HG03521 (cell line): ENCODE measurements around the gene CCDC33.

Experiments used
- ATAC-seq: cut with Tn5 transposase; IDR thresholded peaks from one replicate; pipeline ENCODE4 v1.9.1; 2021; ENCODE audit warnings: mild to moderate bottlenecking, moderate library complexity; ENCODE audit not compliant: unreplicated experiment

Gene CCDC33

DNA sequence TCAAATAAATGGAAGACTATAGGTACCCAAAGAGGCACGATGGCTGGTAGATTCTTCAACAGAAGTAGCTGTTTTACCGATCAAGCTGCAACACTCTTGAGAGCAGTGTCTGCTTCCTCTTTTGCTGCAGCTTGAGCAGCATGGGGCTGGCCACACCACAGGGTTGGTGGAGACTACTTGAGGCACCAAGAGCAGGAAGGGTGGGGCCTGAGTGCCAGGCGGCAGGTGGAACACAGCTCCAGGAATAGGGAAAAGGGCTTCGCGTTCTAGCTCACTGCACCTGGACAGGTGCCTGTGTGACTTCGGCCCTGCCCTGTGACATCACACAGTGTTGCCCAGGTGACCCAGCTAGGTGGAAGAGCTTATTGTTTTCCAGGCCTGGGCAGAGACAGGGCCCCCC lies at the start of gene CCDC33:
Gene CCDC33 (plus strand): TSS at position 365 of the 400 bp plus-strand sequence. CDS start 394 bp downstream, outside the sequence.
- no peak for ATAC-seq

DNA sequence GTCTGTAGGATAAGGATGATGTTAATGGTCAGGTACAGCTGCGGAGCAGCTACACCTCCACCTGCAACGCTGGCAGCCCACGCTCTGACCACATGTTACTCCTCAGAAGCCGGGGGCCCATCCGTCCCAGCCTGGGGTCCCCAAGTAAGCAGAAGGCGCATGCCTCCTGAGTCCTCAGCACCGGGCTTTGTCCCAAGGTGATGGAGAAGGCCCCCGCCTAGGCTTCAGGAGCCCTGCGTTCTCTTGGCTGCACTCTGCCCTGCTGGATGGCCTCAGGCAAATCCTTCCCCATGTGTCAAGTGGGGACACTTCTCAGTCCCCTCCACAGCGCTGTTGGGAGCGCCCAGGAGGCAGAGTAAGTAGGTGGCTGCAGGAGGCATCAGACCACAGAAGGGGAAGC lies 47.9 kb upstream of the CCDC33 start:
- no peak for ATAC-seq

DNA sequence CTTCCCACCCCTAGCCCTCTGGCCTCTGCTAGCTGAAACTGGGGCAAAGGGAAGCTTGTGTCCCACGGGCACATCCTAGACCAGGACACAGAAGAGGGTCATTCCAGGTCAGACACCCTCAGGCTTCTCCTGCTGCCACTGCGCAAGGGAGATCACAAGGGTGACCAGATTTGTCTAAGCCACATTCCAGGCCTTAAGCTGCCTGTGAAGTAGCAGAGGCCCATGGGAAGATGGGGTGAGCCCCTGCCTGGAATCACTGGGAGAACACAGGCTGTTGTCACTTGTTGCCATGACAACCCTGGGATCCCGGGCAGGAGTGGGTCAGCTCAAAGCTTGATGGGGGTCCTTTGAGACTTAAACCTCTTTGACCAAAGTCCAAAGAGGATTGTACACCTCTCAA lies 44.3 kb upstream of the CCDC33 start:
- ATAC-seq, result no peak

DNA sequence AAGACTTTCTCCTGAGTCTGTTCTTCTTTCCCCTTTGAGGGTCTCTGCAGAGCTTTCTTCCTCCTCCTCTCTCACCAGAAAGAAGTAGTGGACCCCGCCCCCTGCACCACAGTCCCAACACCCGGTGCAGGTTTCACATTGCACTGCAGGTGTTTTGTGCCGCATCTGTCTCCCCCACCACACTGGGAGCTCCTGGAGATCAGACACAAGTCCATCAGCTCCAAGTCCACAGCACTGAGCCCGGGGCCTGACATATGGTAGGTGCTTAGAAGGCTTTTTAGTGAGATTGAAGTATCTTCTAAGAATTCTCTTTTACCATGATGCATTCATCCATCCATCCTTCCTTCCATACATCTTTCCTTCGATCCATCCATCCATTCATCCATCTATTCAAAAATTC lies 43.4 kb upstream of the CCDC33 start:
- no peak for ATAC-seq

DNA sequence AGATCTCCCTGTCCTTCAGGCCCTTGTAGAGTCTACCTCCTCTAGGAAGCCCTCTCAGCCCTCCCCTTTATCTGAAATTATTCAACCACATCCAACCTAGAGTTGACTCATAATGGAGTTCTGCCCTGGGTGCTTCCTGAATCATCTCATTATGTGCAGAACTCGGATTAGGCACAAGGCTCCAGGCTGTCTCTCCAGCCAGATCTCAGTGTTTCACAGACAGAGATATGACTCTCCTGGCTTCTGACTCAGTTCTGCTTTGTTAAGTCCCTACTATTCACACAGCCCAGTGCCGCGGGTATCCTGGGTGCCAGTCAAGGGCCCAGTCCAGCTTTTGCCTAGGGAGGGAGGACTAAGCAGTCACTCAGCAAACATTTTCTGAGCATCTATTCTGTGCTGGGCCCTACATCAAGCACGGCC lies 42.8 kb upstream of the CCDC33 start:
- ATAC-seq, result no peak

DNA sequence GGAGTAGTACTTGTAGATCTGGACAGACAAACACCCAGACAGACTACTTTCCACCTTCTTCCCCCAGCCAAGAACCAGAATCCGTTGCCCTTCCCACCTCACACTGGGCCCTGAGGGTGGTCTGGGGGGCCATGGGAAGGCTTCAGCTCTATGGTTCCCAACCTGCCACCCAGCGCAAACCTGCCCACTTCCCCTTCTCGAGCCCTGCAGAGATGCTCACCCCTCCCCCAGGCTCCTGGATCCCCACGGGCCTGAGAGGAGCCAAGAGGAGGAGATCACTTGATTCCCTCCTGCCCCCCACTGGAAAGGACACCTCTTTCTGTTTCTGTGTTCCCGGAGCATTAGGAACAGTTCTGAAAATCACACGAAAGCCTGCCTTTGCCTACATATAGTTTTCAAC lies 42.2 kb upstream of the CCDC33 start:
- ATAC-seq, result no peak

DNA sequence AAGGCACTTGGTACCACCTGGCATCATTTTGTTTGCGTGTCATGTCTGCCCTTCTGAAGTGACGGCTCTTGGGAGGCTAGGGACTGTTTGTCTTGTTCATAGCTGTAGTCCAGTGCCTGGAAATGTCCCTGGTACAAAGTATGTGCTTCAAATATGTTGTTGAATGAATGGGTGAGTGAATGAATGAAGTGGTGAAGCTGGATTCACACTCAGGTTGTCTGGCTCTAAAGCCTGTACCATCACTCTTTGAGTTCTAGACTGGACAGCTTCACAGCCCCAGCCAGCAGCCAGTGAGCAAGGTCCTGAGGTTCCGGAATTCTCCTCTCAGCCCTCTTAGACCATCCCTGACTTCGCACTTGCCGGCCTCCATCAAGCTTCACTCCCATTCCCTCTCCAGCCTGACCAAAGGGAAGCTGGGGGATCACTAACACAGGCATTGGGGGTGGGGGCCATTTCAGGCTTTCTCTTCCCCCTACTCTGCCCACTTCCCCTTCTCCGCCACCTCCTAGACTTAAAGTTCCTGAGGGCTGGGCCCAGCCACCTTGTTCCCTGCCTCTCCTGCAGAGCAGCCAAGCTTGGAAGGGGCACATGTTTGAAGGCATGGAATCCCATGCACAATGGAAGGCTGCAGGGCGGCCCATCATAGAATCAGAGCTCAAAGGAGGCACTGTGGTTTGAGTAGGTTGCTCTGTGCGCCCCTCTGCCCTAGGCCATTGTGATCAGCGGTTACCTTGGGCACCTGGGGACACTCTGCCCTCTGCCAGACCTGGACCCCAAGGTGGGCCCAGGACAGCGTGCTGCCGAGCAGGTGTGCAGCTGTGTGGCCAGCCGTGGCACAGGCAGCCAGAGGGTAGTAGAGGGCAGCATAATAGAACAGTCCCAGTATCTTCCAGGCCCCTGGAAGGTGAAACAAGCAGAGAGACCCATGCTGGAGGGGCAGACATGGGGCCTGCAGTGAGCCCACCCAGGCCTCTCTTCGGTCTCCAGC lies 41.3 kb upstream of the CCDC33 start:
- ATAC-seq, result no peak

DNA sequence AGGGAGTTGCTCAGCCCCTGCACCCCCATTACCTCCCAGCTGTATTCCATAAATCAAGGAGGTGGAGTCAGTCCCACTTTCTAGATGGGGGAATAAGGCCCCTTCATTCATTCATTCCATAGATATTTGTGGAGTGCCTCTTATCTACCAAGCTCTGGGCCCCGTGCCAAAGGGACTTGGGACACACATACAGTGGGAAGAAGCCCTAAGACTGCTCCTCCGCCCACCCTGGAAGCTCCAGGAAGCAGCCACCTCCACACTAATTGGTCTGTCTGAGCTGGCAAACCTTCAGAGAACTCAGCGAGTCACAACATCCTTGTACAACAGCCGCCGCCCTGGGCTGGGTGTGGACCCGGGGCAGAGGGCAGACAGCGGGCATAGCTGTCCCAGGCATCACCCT lies 40.0 kb upstream of the CCDC33 start:
- ATAC-seq, result no peak

DNA sequence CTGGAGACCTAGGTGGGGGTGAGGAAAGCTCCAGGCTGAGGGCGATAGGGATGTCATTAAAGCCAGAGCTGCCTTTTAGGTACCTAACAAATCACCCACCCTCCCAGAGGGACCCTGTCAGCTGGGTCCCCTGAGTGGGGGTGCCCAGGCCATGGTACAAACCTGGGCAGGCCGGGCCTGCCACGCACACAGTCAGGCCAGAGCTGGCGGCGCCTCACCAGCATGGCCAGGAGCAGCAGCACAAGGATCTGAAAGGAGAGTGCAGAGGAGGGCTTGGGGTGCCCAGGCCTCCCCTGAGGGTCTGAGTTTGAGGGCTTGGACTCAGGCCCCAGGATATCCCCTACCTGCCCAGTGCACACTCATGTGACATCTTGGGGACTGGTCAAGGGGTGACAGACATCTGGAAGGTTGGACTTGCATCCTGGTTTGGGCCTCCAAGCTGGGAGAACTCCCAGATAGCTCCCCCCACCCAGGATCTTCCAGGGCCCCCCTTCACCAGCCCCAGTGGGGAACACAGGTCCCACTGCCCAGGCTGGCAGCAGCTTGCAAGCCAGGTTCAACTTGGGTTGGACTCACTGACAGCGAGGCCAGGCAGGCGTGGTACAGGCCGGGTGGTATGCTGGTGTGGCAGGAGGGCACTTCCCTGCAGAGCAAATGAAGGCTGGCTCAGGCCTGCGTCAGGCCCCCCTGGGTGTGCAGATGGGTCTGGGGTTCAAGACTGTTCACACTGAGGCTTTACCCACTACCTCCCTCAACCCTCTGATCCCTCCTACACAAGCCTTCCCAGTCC lies 38.8 kb upstream of the CCDC33 start:
- ATAC-seq, result no peak

DNA sequence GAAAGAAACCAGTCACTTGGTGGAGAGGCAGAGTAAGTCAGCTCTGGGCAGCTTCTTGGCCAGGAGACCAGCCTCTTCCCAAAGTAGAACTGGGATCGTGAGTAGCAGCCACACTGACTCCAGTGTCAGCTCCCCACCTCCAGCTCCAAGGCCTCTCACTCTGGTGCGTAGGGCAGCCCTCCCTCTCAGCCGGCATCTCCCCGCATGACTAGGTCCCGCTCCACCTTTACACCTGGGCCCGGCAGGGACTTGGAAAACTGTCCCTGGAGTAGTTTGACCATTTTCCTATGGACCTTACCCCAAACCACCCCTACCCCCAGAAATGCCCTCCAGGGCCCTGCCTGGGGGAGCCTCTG lies 36.9 kb upstream of the CCDC33 start:
- ATAC-seq, result no peak

DNA sequence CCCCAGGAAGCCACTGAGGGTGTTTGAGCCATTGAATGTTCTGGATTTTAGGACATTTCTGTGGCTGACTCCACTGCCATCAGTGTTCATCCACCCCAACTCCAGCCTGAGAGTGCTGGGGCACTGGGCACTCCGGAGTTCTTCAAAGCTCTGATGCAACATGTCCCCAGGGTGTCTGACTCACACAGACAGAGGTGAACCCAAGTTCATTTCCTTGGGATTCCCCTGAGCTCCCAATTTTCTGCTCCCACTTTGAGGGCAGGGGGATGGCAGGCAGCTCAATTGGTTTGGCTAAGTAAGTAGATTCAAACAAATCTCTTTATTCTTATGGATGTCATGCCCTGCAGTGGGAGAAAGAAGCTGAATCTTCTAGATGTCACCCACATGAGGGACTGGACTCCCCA lies 35.7 kb upstream of the CCDC33 start:
- no peak for ATAC-seq

DNA sequence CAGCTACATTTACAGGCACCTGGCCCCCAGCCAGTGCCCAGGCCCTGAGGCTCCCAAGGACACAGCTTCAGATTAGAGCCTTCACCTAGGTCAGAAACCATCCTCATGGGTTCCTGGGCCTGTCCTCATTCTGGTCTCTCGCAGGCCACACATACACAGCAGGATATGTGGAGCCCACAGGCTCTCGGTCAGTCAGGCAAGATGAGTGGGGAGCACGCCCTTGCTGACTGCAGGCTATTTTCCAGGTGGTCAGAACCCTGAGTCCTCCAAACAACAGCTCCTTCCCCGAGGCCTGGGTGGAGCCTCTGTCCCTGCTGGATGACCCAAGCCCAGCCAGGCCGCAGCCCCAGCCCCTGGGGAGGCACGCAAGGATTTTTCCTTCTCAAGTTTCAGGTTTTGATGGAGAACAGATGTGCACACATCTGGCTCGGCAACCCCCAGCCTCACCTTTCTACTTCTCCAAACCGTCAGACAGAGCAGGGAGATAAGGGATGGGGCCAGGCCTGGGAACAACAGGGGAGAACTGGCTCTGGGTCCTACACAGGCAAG lies 35.2 kb upstream of the CCDC33 start:
- no peak for ATAC-seq

DNA sequence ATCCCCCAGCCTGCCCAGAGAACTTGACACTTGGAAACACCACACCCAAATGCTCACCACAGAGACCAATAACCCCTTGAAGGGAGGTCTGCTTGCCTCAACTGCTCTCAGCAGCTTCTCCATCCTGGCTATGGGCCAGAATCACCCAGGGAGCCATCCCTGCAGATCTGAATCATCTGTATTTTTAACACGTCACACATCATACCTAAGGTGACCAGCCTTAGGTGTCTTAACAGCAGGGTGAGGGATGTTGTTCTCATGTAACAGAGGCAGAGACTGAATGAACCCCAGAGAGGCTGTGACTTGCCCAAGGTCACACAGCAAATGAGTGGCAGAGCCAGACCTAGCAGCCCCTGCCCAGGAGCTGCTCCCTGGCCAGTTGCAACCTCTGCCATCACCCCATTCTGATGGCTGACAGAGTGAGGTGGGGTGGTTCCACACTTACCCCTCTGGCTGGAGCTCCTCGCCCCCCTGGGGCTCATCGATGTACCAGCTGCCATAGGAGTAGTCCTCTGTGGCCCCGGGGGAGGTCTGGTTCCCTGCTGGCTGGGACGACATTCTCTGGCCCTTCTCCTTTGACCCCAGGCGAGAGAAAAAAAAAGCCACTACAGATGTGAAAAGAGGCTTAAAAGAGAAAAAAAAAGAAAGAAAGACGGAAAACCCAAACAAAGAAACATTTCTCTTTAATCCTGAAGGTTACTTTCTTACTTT lies 34.3 kb upstream of the CCDC33 start:
- ATAC-seq, result no peak

DNA sequence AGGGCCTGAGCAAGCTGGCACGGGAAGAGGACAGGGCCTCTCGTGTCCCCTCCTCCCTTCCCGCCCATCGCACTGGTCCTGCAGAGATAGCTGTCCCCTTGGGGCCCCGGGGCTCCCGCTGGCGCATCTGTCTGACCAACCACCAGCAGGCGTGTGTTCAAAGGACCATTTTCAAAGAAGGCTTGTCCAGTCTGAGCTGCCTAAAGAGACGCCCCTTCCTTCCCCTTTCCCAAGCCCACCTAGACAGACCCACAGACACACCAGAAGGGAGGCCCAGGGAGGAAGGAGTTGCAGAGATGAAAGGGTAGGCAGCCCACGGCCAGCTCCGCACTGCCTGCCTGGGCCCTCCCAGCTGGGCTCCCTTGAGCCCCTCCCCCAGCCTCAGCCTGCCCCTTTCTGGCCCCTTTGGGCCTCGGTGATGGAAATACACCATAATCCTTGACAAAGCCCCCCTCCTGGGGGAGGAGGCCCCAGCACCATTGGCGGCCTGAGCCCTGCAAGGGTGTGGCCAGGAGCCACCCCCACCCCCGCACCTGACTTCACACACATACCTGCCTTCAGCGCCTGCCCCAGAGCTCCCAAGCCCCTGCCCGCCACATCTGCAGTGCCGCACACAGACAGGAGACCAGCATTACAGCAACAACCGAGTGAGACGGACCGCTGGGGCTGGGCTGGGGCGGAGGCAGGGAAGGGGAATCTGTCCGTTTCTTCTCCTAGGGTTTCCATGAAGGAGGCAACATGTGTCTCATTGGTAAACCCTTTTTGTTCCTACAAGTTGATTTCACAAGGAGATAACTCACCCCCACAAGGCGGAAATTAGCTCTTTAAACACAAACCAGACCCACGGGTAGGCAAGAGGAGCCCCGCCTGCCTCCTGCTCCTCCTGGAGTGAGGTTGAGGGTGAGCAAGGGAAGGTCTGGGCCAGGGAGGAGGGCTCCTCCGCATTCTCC lies 33.4 kb upstream of the CCDC33 start, which contains the start of gene STRA6:
Gene STRA6 (minus strand): TSS at position 336 of the 950 bp plus-strand sequence. CDS start 520 bp downstream, outside the sequence.
- no peak for ATAC-seq

DNA sequence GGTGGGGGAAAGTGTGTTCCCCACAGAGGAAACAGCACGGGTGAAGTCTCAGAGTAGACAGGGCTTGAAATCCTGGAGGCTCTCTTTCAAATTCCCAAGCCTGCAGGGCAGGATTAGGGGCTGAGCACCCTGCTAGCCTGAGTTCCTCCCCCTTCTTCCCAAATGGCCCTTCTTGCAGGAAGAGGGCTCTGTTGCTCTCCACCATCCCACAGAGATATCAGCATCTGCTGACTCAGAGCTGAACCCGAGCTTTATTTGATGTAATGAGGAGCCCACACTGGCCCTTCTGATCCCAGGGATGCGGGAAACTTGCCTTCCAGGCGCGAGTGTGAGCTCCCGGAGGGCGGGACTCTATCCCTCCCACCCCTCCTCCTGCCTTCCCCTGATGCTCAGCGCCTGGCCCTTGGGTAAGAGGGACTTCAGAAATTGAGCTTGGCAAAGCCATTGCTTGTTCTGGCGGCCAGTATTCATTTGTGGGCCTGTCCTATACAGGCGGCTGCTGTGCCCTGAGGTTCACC lies 32.2 kb upstream of the CCDC33 start:
- ATAC-seq, result no peak

DNA sequence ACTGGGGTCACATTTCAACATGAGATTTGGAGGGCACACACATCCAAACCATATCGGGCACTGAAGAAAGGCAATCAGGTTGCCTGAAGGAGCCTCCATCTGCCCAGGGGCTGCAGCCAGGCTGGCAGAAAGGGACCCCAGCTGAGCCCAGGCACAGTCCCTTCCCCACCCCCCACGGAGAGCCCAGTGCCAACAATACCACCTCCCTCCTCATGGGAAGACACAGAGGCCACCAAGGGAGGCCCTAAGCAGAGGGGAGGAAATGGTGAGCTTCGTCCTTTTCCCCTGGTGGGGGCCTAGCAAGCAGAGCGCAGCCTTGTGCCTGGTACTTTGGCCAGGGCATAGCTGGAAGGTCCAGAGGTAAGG lies 30.6 kb upstream of the CCDC33 start:
- ATAC-seq, result no peak

DNA sequence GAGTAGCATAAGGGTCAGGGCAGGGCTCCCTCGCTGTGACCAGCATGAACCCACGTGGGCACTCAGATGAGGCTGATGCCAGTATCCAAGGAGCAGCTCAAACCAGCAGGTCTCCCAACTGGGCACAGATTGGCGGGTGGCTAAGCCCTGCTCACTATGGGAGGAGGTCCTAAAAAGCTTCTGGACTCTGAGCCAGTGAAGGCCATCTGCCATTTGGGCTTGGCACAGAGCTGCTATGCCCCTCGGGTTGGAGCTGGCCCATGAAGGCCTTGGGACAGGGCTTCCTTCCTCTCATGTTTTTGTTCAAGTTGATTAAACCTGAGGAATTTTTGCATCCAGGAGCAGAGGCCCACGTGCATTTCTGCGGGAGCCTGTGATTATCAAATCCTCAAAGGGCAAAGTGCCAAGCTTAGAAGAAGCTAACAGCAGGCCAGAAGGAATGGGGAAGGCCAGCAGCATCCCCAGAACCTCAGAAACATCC lies 29.3 kb upstream of the CCDC33 start:
- ATAC-seq, result no peak

DNA sequence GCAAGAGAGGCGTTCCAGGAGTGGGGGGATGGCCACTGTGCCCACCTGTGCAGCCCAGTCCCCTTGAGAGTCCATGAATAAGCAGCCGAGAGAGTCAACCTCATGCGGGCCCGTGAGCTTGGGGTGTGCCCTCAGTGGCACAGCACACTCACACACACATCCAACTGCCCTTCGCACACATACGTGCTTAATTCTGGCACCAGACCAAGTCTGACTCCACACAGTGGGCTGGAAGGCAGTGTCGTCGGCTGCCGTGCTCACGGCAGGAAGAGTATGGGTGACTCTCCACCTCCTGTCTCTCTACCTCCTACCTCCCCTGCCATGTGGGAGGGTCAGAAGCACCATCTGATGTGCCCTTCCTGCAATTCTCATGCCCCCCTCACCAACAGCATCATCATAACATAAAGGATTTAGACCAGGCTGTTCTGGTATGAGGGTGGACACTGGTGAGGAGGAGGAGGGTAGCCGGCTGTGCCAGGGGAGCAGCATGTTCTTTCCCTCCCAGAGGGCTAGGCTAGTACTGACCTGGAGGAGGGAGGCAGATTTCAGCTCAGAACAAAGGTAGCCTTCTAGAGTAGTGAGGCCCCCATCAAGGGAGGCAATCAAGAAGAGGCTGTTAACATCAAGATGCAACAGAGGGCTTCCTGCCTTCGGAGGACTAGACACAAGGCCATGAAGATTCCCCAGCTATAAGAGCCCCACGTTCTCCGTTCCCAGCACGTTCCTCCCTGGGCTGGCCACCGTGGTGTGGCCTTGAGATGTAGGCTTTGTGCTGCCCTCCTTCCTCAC lies 28.3 kb upstream of the CCDC33 start:
- ATAC-seq, result no peak

DNA sequence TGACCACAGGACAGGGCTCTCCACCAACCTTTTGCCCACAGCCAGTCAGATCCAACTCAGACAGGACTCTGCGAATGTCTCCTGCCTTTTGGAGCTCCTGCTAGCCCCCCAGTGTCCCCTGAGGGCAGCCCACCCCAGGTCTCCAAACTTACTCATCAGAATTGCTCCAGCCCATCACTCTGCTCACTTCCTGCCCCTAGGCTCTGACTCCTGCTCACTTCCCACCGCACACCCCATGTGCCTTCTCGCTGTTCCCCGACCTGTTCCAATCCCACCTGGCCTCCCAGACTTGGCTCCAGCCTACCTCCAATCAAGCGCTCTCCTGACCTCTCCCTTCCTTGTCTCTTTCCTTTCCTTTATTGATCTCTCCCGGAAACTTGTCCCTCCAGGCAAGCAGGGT lies 27.6 kb upstream of the CCDC33 start:
- no peak for ATAC-seq
